AG09319 (cell line): Measurements from ENCODE around the gene IL6.
A peak's percentile ranks its signal among the peaks of the same experiment; 100 is the strongest.
"Not testable (repeated sequence)": the region's sequence is repeated elsewhere in the genome, so short reads cannot be mapped to it uniquely, and the experiment has no call there.

Experiments
- DNase-seq: peaks from one replicate; pipeline ENCODE4 v3.0.0-alpha.2; 2010; ENCODE audit warnings: low read depth; ENCODE audit errors: extremely low read depth
- CTCF ChIP-seq: IDR thresholded peaks from 2 replicates; pipeline ENCODE4 v1.5.1; 2011; ENCODE audit warnings: low read depth, mild to moderate bottlenecking, inconsistent platforms, low read length, moderate library complexity

IL6 gene

GRCh38 chr7:22726907-22727713, at the start of gene IL6:
TSS of gene IL6 (plus strand) at chr7:22727200. CDS start at chr7:22727263, 63 bp downstream.
- TF ChIP-seq CTCF: no peak
- peak; percentile 94 for DNase-seq

GRCh38 chr7:22677263-22677662, 49.7 kb upstream of the IL6 start:
- not testable (repeated sequence) for DNase-seq

GRCh38 chr7:22677680-22678079, 49.3 kb upstream of the IL6 start:
- TF ChIP-seq CTCF: no peak
- DNase-seq: no peak

GRCh38 chr7:22680482-22680911, 46.5 kb upstream of the IL6 start:
- TF ChIP-seq CTCF: no peak
- no peak for DNase-seq

- no peak for TF ChIP-seq CTCF
- no peak for DNase-seq
Observed at GRCh38 chr7:22681312-22681711, 45.7 kb upstream of the IL6 start.

GRCh38 chr7:22681852-22682657, 44.9 kb upstream of the IL6 start:
- TF ChIP-seq CTCF: no peak
- no peak for DNase-seq

- no peak for TF ChIP-seq CTCF
- no peak for DNase-seq
Observed at GRCh38 chr7:22683379-22683778, 43.6 kb upstream of the IL6 start.
